Measurements from ENCODE around the gene EFHB.
"Not testable (repeated sequence)": the region's sequence is repeated elsewhere in the genome, so short reads cannot be mapped to it uniquely, and the experiment has no call there.

DNA sequence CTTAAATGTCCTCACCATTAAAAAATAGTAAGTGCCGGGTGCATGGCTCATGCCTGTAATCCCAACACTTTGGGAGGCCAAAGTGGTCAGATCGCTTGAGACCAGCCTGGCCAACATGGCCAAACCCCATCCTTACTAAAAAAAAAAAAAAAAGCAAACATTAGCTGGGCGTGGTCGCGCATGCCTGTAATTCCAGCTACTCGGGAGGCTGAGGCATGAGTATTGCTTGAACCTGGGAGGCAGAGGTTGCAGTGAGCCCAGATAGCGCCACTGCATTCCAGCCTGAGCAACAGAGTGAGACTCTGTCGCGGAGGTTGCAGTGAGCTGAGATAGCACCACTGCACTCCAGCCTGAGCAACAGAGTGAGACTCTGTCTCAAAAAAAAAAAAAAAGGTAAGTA lies 23.3 kb upstream of the EFHB start:
- not testable (repeated sequence) for TF ChIP-seq POLR2A, CTCF (IDR thresholded peaks at IDR 0.05)

Measured in heart left ventricle (tissue), 13 donors.